ENCODE data around the gene UNC13A. TPM values are rescaled to one million over a fixed set of nuclear protein-coding genes. Genes with fewer than 3 reads are reported as not detected.

The UNC13A gene
- total and polyA plus RNA-seq, 8 donors: under 0.01 to 2.2 (median 0.15) TPM; not detected in 1

GRCh38 chr19:17565611-17566010 is 122.5 kb downstream of the UNC13A start:
- no peak for DNase-seq
- intact Hi-C loops (cut with DNase I; ENCODE audit: low total_unique reads): no loop called here
- peaks cover 0 to 10% (median 0%) of the 10 kb centered on the region in 4 donors for H3K4me1 ChIP-seq
- 54 to 59% (median 56%) methylated on average over 3 of the region's 3 CpGs for whole genome bisulfite sequencing, 5 donors
- H3K27me3 ChIP-seq: no peaks in the 10 kb centered on the region
- TF ChIP-seq, protein P1, sequence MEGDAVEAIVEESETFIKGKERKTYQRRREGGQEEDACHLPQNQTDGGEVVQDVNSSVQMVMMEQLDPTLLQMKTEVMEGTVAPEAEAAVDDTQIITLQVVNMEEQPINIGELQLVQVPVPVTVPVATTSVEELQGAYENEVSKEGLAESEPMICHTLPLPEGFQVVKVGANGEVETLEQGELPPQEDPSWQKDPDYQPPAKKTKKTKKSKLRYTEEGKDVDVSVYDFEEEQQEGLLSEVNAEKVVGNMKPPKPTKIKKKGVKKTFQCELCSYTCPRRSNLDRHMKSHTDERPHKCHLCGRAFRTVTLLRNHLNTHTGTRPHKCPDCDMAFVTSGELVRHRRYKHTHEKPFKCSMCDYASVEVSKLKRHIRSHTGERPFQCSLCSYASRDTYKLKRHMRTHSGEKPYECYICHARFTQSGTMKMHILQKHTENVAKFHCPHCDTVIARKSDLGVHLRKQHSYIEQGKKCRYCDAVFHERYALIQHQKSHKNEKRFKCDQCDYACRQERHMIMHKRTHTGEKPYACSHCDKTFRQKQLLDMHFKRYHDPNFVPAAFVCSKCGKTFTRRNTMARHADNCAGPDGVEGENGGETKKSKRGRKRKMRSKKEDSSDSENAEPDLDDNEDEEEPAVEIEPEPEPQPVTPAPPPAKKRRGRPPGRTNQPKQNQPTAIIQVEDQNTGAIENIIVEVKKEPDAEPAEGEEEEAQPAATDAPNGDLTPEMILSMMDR (IDR thresholded peaks at IDR 0.05): no peak
- TF ChIP-seq POLR2A (IDR thresholded peaks at IDR 0.05) (no peak), POLR2AphosphoS5 (IDR thresholded peaks at IDR 0.05) (no peak), EP300 (IDR thresholded peaks at IDR 0.05) (no peak)
- no peaks in the 10 kb centered on the region for H3K9me3 ChIP-seq
- H3K27ac ChIP-seq: no peak overlapping the region
- no peak overlapping the region for H3K4me3 ChIP-seq
- peaks cover 29 to 98% (median 97%) of the 10 kb centered on the region in 4 donors for H3K36me3 ChIP-seq

DNA sequence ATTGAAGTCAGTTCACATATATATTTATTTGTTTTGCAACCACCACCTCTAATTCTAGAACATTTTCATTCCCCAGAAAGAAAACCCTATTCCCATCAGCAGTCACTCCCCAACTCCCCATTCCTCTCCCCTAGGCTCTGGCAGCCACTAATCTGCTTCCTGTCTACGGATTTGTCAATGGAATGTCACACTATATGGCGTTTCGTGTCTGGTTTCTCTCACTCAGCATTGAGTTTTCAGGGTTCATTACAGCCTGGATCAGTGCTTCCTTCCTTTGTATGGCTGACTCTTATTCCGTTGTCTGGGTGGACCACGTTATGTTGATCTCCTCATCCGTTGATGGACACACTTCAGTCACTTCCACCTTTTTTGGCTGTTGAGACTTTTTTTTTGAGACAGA is 123.4 kb downstream of the UNC13A start:
- no peak for DNase-seq
- Histone ChIP-seq H3K9me3 (no peaks in the 10 kb centered on the region), H3K36me3 (peaks cover 37 to 98% (median 97%) of the 10 kb centered on the region in 4 donors), H3K27me3 (no peaks in the 10 kb centered on the region), H3K27ac (no peak overlapping the region), H3K4me3 (no peak overlapping the region), H3K4me1 (peaks cover 0 to 18% (median 0%) of the 10 kb centered on the region in 4 donors)
- TF ChIP-seq POLR2AphosphoS5 (IDR thresholded peaks at IDR 0.05) (no peak), POLR2A (IDR thresholded peaks at IDR 0.05) (no peak), EP300 (IDR thresholded peaks at IDR 0.05) (no peak)
- TF ChIP-seq, protein P1 (IDR thresholded peaks at IDR 0.05): no peak
- intact Hi-C loops (cut with DNase I; ENCODE audit: low total_unique reads): no loop called here
- 59 to 78% (median 72%) methylated on average over 6 of the region's 6 CpGs for WGBS, 5 donors

GRCh38 chr19:17562561-17562960 is 125.6 kb downstream of the UNC13A start:
- Histone ChIP-seq H3K9me3 (no peaks in the 10 kb centered on the region), H3K27me3 (no peaks in the 10 kb centered on the region), H3K27ac (no peak overlapping the region), H3K4me1 (peaks cover 0 to 32% (median 3%) of the 10 kb centered on the region in 4 donors), H3K4me3 (no peak overlapping the region), H3K36me3 (peaks cover 31 to 96% (median 92%) of the 10 kb centered on the region in 4 donors)
- WGBS, 5 donors: 76 to 90% (median 88%) methylated on average over 11 of the region's 11 CpGs
- no peak for DNase-seq
- intact Hi-C loops (cut with DNase I; ENCODE audit: low total_unique reads): no loop called here
- TF ChIP-seq POLR2AphosphoS5 (IDR thresholded peaks at IDR 0.05) (no peak), EP300 (IDR thresholded peaks at IDR 0.05) (no peak)

GRCh38 chr19:17562097-17562496 is 126.1 kb downstream of the UNC13A start:
- Histone ChIP-seq H3K27ac (peak overlapping the region in 1 of 5 donors; percentile 19), H3K36me3 (peaks cover 27 to 96% (median 91%) of the 10 kb centered on the region in 4 donors), H3K4me3 (no peak overlapping the region), H3K4me1 (peaks cover 1 to 37% (median 8%) of the 10 kb centered on the region in 4 donors), H3K27me3 (no peaks in the 10 kb centered on the region), H3K9me3 (no peaks in the 10 kb centered on the region)
- intact Hi-C loops (cut with DNase I; ENCODE audit: low total_unique reads): no loop called here
- TF ChIP-seq EP300 (IDR thresholded peaks at IDR 0.05) (no peak), POLR2A (IDR thresholded peaks at IDR 0.05) (no peak), POLR2AphosphoS5 (IDR thresholded peaks at IDR 0.05) (no peak)
- TF ChIP-seq, protein P1 (IDR thresholded peaks at IDR 0.05): no peak
- 93 to 99% (median 96%) methylated on average over 4 of the region's 4 CpGs for WGBS, 5 donors
- DNase-seq: no peak

DNA sequence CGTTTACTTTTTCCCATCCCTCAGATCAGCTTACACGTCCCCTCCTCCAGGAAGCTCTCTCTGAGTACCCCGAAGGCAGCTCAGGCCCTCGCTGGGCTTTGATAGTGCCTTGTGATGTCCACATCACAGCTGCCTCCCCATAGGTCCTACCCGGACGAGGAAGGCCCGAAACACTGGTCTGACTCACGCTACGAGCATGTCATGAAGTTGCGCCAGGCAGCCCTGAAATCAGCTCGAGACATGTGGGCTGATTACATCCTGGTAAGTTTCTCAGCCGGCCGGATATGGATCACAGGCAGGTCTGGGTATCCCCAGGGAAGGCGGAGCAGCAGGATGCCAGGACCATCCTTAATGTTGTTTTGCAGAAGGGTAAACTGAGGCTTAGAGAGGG is 128.0 kb downstream of the UNC13A start:
- no peaks in the 10 kb centered on the region for H3K9me3 ChIP-seq
- TF ChIP-seq POLR2A (IDR thresholded peaks at IDR 0.05) (no peak), POLR2AphosphoS5 (IDR thresholded peaks at IDR 0.05) (no peak), EP300 (IDR thresholded peaks at IDR 0.05) (no peak)
- TF ChIP-seq, protein P1 (IDR thresholded peaks at IDR 0.05): no peak
- WGBS, 5 donors: 78 to 90% (median 86%) methylated on average over 14 of the region's 14 CpGs
- H3K36me3 ChIP-seq: peaks cover 24 to 77% (median 72%) of the 10 kb centered on the region in 4 donors
- H3K4me3 ChIP-seq: no peak overlapping the region
- H3K4me1 ChIP-seq: peaks cover 11 to 48% (median 19%) of the 10 kb centered on the region in 4 donors
- DNase-seq: no peak
- intact Hi-C loops (cut with DNase I; ENCODE audit: low total_unique reads): no loop called here
- peak overlapping the region in 2 of 5 donors; percentile 62 to 69 for H3K27ac ChIP-seq
- H3K27me3 ChIP-seq: no peaks in the 10 kb centered on the region

All from stomach (tissue), 9 donors.